Measurements from ENCODE around the gene BRCA1. TPM values are rescaled to one million over a fixed set of nuclear protein-coding genes. Genes with fewer than 3 reads are reported as not detected.
"Not testable (repeated sequence)": the region's sequence is repeated elsewhere in the genome, so short reads cannot be mapped to it uniquely, and the experiment has no call there.

Gene BRCA1
- total and polyA plus RNA-seq, 3 experiments from 2014 or later: 3.3 to 71.5 (median 66.8) TPM

DNA sequence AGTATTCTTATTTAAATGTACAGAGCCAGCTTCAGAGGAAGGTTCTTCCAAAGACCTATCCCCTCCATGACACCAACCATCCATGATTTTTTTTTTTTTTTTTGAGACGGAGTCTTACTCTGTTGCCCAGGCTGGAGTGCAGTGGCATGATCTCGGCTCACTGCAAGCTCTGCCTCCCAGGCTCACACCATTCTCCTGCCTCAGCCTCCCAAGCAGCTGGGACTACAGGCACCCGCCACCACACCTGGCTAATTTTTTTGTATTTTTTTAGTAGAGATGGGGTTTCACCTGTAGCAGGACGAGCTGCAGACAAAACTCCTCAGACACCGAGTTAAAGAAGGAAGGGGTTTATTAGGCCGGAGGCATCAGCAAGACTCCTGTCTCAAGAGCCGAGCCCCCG is 34.8 kb upstream of the BRCA1 start:
- CTCF ChIA-PET; POLR2A ChIA-PET; H3K27ac Mint-ChIP-seq; H3K36me3 ChIP-seq (ENCODE audit: insufficient read depth, low read length); H3K27me3 ChIP-seq (ENCODE audit: insufficient read depth, low read length, poor library complexity, severe bottlenecking); H3K27me3 Mint-ChIP-seq; H3K4me1 ChIP-seq (ENCODE audit: insufficient read depth, low read length); H3K4me1 Mint-ChIP-seq; H3K4me3 ChIP-seq (ENCODE audit: low read length); H3K27ac ChIP-seq (ENCODE audit: low read depth, low read length); H3K9me3 ChIP-seq (ENCODE audit: low read length); H3K4me3 Mint-ChIP-seq; H3K9me3 Mint-ChIP-seq; DNase-seq: not testable (repeated sequence)
- peaks cover 0 to 24% (median 4%) of the 10 kb centered on the region in 3 donors for H3K36me3 Mint-ChIP-seq

DNA sequence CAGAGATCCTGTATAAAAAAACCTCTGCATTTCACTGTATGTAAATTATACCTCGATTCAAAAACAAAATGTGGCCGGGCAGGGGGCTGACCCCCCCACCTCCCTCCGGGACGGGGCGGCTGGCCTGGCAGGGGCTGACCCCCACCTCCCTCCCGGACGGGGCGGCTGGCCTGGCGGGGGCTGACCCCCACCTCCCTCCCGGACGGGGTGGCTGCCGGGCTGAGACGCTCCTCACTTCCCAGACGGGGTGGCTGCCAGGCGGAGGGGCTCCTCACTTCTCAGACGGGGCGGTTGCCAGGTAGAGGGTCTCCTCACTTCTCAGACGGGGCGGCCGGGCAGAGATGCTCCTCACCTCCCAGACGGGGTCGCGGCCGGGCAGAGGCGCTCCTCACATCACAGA is 34.1 kb upstream of the BRCA1 start:
- H3K9me3 ChIP-seq (ENCODE audit: low read length); H3K9me3 Mint-ChIP-seq; CTCF ChIA-PET; DNase-seq; H3K27me3 ChIP-seq (ENCODE audit: insufficient read depth, low read length, poor library complexity, severe bottlenecking); H3K4me1 Mint-ChIP-seq; H3K27ac ChIP-seq (ENCODE audit: low read depth, low read length); H3K4me3 ChIP-seq (ENCODE audit: low read length); H3K27me3 Mint-ChIP-seq; H3K4me1 ChIP-seq (ENCODE audit: insufficient read depth, low read length); H3K36me3 ChIP-seq (ENCODE audit: insufficient read depth, low read length); POLR2A ChIA-PET; H3K4me3 Mint-ChIP-seq: not testable (repeated sequence)
- H3K36me3 Mint-ChIP-seq: peaks cover 0 to 22% (median 3%) of the 10 kb centered on the region in 3 donors
- peak overlapping the region in 1 of 8 donors; percentile 58 for H3K27ac Mint-ChIP-seq

DNA sequence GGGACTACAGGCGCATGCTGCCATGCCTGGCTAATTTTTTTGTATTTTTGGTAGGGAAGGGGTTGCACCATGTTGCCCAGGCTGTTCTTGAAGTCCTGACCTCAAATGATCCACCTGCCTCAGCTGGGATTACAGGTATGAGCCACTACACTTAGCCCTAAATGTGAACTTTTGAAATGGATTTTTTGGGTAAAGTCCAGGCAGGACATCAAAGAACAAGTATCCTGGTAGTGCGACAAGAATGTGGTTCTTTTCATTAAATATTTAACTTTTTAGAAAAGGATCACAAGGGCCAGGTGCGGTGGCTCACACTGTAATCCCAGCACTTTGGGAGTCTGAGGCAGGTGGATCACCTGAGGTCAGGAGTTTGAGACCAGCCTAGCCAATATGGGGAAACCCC is 30.5 kb upstream of the BRCA1 start:
- Mint-ChIP-seq H3K27me3 (no peaks in the 10 kb centered on the region), H3K9me3 (peaks cover 0 to 5% (median 0%) of the 10 kb centered on the region in 5 donors), H3K36me3 (peaks cover 7 to 20% (median 8%) of the 10 kb centered on the region in 3 donors), H3K4me3 (no peak overlapping the region), H3K4me1 (no peaks in the 10 kb centered on the region), H3K27ac (no peak overlapping the region)
- H3K4me1 ChIP-seq (ENCODE audit: insufficient read depth, low read length): no peaks in the 10 kb centered on the region
- no peaks in the 10 kb centered on the region for H3K36me3 ChIP-seq (ENCODE audit: insufficient read depth, low read length)
- no peak for DNase-seq
- no peaks in the 10 kb centered on the region for H3K9me3 ChIP-seq (ENCODE audit: low read length)
- POLR2A ChIA-PET: no interaction called here
- no peak overlapping the region for H3K27ac ChIP-seq (ENCODE audit: low read depth, low read length)
- no peak overlapping the region for H3K4me3 ChIP-seq (ENCODE audit: low read length)
- H3K27me3 ChIP-seq (ENCODE audit: insufficient read depth, low read length, poor library complexity, severe bottlenecking): no peaks in the 10 kb centered on the region
- CTCF ChIA-PET: no interaction called here

DNA sequence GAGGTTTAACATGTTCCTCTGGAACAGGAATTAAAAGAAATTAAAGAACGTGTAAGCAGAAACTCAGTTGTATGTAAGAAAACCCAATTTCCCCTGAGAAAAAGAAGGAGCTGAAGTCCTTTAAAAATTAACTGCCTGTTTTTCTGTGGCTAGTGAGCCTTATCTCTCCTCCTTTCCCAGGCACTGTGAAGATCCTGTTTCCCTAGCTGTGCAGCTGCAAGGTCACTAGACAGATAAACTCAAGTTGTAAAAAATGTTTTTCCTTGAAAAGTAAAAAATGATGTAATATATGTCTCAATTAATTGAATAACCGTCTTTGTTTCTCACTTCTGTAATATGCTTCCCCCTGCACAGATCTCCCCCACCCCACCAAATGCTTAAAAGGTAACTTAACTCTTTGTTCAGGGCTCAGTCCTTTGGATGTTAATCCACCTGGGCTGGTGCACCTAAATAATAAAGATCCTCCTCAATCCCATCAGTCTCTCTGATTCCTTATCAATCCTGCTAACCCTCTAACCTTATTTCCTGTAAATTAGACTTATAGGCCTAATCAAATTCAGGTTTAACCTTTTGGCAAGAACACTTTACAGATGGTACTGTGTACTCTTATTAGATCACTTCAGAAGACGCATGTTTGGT is 28.2 kb upstream of the BRCA1 start:
- H3K9me3 ChIP-seq (ENCODE audit: low read length); H3K27me3 Mint-ChIP-seq: not testable (repeated sequence)
- POLR2A ChIA-PET: interaction anchor here (0.6 to 1.0 kb wide), 2 partner anchors 8 to 129 kb away, joined by 3 to 6 read pairs; partner anchors contain the start of gene RND2

DNA sequence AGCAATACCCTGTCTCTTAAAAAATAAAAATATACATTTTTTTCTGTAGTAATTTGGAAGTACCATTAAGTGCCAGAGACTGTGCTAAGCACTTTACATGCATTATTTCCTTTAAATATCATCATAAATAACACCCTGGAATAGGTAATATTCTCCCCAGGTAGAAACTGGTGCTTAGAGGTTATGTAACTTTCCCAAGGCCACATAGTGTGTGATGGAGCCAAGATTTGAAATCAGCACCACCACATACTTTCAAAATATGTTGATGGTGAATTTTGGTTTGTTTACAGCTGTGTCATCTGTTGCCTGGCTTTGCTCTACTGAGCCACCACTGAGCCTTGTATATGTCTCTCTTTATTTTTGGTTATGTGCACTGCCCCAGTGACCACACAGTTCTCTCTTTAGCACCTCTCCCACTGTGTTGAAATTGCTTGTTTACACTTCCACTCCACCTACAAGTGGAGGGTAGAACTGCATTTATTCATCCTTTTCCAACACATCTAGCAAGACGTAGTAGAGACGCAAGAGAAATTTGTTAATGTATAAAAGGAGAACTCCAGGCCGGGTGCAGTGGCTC is 26.8 kb upstream of the BRCA1 start:
- ChIA-PET POLR2A (no interaction called here), CTCF (no interaction called here)
- no peaks in the 10 kb centered on the region for H3K4me1 ChIP-seq (ENCODE audit: insufficient read depth, low read length)
- Mint-ChIP-seq H3K27me3 (peaks cover 0 to 3% of the 10 kb centered on the region in 2 donors), H3K4me3 (no peak overlapping the region), H3K36me3 (peaks cover 5 to 18% (median 8%) of the 10 kb centered on the region in 3 donors), H3K9me3 (peaks cover 0 to 5% (median 0%) of the 10 kb centered on the region in 5 donors), H3K27ac (no peak overlapping the region), H3K4me1 (no peaks in the 10 kb centered on the region)
- no peaks in the 10 kb centered on the region for H3K9me3 ChIP-seq (ENCODE audit: low read length)
- H3K27me3 ChIP-seq (ENCODE audit: insufficient read depth, low read length, poor library complexity, severe bottlenecking): no peaks in the 10 kb centered on the region
- no peaks in the 10 kb centered on the region for H3K36me3 ChIP-seq (ENCODE audit: insufficient read depth, low read length)
- H3K27ac ChIP-seq (ENCODE audit: low read depth, low read length): no peak overlapping the region
- no peak for DNase-seq
- H3K4me3 ChIP-seq (ENCODE audit: low read length): no peak overlapping the region

More for the DNA sequence above, 28.2 kb upstream of the BRCA1 start:
- H3K27ac Mint-ChIP-seq; H3K4me3 Mint-ChIP-seq; H3K4me3 ChIP-seq (ENCODE audit: low read length); CTCF ChIA-PET; H3K27ac ChIP-seq (ENCODE audit: low read depth, low read length); H3K36me3 ChIP-seq (ENCODE audit: insufficient read depth, low read length); DNase-seq; H3K4me1 Mint-ChIP-seq; H3K4me1 ChIP-seq (ENCODE audit: insufficient read depth, low read length); H3K9me3 Mint-ChIP-seq; H3K27me3 ChIP-seq (ENCODE audit: insufficient read depth, low read length, poor library complexity, severe bottlenecking): not testable (repeated sequence)
- peaks cover 7 to 18% (median 8%) of the 10 kb centered on the region in 3 donors for H3K36me3 Mint-ChIP-seq

DNA sequence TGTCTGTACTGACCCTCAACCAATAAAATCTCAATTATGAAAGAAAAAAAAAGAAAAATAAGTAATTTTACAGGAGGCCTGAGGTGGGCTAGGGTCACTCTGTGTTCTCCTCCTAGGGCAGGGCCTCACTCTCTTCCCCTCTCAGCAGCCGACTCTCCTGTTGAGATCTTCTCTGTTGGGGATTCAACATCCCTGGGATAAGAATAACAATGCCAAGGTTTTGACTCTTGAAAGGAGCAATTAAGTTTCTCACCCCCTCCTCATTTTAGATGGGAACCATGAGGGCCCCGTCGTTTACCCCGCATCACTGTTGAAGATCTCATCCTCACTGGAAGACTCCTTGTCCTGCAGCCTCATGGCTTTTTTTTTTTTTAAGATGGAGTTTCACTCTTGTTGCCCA is 21.5 kb upstream of the BRCA1 start:
- Histone ChIP-seq H3K36me3 (ENCODE audit: insufficient read depth, low read length) (no peaks in the 10 kb centered on the region), H3K27me3 (ENCODE audit: insufficient read depth, low read length, poor library complexity, severe bottlenecking) (no peaks in the 10 kb centered on the region), H3K4me1 (ENCODE audit: insufficient read depth, low read length) (no peaks in the 10 kb centered on the region), H3K4me3 (ENCODE audit: low read length) (no peak overlapping the region), H3K9me3 (ENCODE audit: low read length) (no peaks in the 10 kb centered on the region), H3K27ac (ENCODE audit: low read depth, low read length) (no peak overlapping the region)
- no peaks in the 10 kb centered on the region for H3K9me3 Mint-ChIP-seq
- H3K4me3 Mint-ChIP-seq: no peak overlapping the region
- POLR2A ChIA-PET: no interaction called here
- H3K4me1 Mint-ChIP-seq: no peaks in the 10 kb centered on the region
- no peak overlapping the region for H3K27ac Mint-ChIP-seq
- peaks cover 0 to 3% of the 10 kb centered on the region in 2 donors for H3K27me3 Mint-ChIP-seq
- CTCF ChIA-PET: no interaction called here
- DNase-seq: no peak
- H3K36me3 Mint-ChIP-seq: peaks cover 0 to 17% (median 4%) of the 10 kb centered on the region in 3 donors

DNA sequence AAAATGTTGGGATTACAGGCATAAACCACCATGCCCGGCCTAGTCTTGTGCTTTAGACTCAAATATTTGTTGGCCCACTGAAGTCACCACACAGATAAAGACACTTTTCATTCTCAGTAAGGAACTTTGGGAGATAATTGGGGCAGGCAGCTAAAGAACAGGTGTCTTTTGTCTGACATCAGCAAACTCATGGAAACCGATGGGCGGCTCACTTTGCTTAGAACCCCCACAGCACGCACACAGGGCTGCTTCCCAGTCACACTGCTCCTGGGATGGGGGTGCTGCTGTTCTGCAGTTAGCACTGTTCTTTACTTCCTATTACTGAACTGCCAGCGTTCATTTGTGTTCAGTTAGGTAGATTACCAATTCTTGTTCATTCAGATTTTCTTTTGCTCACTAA is 18.0 kb upstream of the BRCA1 start:
- no peak overlapping the region for H3K27ac Mint-ChIP-seq
- ChIA-PET POLR2A (no interaction called here), CTCF (no interaction called here)
- peaks cover 0 to 19% (median 4%) of the 10 kb centered on the region in 3 donors for H3K36me3 Mint-ChIP-seq
- Histone ChIP-seq H3K4me3 (ENCODE audit: low read length) (no peak overlapping the region), H3K4me1 (ENCODE audit: insufficient read depth, low read length) (no peaks in the 10 kb centered on the region), H3K9me3 (ENCODE audit: low read length) (no peaks in the 10 kb centered on the region), H3K27me3 (ENCODE audit: insufficient read depth, low read length, poor library complexity, severe bottlenecking) (no peaks in the 10 kb centered on the region), H3K27ac (ENCODE audit: low read depth, low read length) (no peak overlapping the region), H3K36me3 (ENCODE audit: insufficient read depth, low read length) (no peaks in the 10 kb centered on the region)
- H3K27me3 Mint-ChIP-seq: peaks cover 0 to 1% of the 10 kb centered on the region in 2 donors
- no peak overlapping the region for H3K4me3 Mint-ChIP-seq
- DNase-seq: no peak
- H3K9me3 Mint-ChIP-seq: no peaks in the 10 kb centered on the region
- H3K4me1 Mint-ChIP-seq: no peaks in the 10 kb centered on the region

DNA sequence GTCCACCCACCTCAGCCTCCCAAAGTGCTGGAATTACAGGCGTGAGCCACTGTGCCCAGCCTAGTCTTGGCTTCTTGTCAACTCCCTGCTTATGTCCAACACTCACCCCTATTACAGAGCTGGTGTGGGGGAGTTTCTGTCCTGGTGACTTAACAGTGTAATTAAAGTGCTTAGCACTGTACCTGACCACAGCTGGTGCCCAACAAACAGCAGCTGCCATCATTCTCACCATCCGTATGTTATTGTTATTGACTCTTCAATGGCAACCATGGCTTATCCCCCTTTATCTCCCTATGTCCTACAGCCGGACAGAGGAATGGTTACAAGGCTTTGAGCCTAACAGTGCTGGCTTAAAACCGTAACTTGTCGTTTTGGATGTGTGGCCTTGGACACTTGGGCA is 17.0 kb upstream of the BRCA1 start:
- no peaks in the 10 kb centered on the region for H3K9me3 Mint-ChIP-seq
- no peaks in the 10 kb centered on the region for H3K4me1 ChIP-seq (ENCODE audit: insufficient read depth, low read length)
- H3K27me3 Mint-ChIP-seq: no peaks in the 10 kb centered on the region
- CTCF ChIA-PET: no interaction called here
- H3K4me3 ChIP-seq (ENCODE audit: low read length): no peak overlapping the region
- H3K4me3 Mint-ChIP-seq: no peak overlapping the region
- H3K4me1 Mint-ChIP-seq: no peaks in the 10 kb centered on the region
- peaks cover 0 to 19% (median 4%) of the 10 kb centered on the region in 3 donors for H3K36me3 Mint-ChIP-seq
- no peaks in the 10 kb centered on the region for H3K9me3 ChIP-seq (ENCODE audit: low read length)
- no peaks in the 10 kb centered on the region for H3K27me3 ChIP-seq (ENCODE audit: insufficient read depth, low read length, poor library complexity, severe bottlenecking)
- no peak overlapping the region for H3K27ac ChIP-seq (ENCODE audit: low read depth, low read length)
- H3K36me3 ChIP-seq (ENCODE audit: insufficient read depth, low read length): no peaks in the 10 kb centered on the region
- POLR2A ChIA-PET: no interaction called here
- no peak for DNase-seq
- H3K27ac Mint-ChIP-seq: peak overlapping the region in 1 of 8 donors; percentile 81

All from CD8-positive, alpha-beta memory T cell (primary cell).